ENCODE data around the gene CREB3L2.
"Not testable (repeated sequence)": the region's sequence is repeated elsewhere in the genome, so short reads cannot be mapped to it uniquely, and the experiment has no call there.

Gene CREB3L2, protein sequence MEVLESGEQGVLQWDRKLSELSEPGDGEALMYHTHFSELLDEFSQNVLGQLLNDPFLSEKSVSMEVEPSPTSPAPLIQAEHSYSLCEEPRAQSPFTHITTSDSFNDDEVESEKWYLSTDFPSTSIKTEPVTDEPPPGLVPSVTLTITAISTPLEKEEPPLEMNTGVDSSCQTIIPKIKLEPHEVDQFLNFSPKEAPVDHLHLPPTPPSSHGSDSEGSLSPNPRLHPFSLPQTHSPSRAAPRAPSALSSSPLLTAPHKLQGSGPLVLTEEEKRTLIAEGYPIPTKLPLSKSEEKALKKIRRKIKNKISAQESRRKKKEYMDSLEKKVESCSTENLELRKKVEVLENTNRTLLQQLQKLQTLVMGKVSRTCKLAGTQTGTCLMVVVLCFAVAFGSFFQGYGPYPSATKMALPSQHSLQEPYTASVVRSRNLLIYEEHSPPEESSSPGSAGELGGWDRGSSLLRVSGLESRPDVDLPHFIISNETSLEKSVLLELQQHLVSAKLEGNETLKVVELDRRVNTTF

GRCh38 chr7:138001529-138002095 lies at the start of gene CREB3L2:
Gene CREB3L2 (minus strand): TSS chr7:138002086. CDS start chr7:138001705, 381 bp downstream.
- peak; percentile 65 for DNase-seq

GRCh38 chr7:138049505-138050116 lies 47.7 kb upstream of the CREB3L2 start:
- no peak for DNase-seq

DNA sequence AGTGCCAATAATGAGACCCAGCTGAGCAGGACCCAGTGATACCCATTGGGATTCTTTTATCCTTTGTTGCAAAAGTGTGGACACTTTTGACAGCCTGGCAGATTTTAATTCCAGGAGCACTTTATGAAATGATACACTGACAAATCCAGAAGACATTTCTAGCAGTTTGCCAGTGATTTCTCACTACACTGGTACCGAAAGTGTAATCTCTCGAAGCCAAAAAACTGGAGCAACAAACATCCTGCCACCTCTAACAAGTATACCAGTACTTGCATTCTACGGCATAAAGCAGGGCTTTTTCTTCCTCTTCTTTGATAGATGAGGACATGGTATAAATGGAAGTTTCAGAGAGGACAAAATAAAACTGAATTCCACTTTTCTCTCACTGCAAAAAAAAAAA lies 46.0 kb upstream of the CREB3L2 start:
- no peak for DNase-seq

DNA sequence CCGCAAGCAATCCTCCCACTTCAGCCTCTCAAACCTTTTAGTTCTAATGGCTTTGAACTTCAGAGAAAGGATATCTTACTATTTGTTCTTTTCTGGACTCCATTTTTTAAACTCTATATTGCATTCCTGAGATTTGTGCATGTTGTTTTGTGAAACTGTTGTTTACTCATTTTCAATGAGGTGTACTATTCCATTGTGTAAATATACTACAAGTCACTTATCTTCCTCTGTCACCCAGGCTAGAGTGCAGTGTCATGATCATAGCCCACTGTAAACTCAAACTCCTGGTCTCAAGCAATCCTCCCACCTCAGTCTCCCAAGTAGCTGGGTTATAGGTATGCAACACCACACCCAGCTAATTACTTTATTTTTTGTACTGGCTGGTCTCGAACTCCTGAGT lies 43.0 kb upstream of the CREB3L2 start:
- DNase-seq, result no peak

DNA sequence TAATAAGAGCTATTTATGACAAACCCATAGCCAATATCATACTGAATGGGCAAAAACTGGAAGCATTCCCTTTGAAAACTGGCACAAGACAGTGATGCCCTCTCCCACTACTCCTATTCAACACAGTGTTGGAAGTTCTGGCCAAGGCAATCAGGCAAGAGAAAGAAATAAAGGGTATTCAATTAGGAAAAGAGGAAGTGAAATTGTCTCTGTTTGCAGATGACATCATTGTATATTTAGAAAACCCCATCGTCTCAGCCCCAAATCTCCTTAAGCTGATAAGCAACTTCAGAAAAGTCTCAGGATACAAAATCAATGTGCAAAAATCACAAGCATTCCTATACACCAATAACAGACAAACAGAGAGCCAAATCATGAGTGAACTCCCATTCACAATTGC lies 38.2 kb upstream of the CREB3L2 start:
- not testable (repeated sequence) for DNase-seq

- peak; percentile 3 for DNase-seq
Observed at GRCh38 chr7:138036135-138036534, 34.2 kb upstream of the CREB3L2 start.

GRCh38 chr7:138033241-138033640 lies 31.4 kb upstream of the CREB3L2 start:
- no peak for DNase-seq

GRCh38 chr7:138032770-138033169 lies 30.9 kb upstream of the CREB3L2 start:
- no peak for DNase-seq

DNA sequence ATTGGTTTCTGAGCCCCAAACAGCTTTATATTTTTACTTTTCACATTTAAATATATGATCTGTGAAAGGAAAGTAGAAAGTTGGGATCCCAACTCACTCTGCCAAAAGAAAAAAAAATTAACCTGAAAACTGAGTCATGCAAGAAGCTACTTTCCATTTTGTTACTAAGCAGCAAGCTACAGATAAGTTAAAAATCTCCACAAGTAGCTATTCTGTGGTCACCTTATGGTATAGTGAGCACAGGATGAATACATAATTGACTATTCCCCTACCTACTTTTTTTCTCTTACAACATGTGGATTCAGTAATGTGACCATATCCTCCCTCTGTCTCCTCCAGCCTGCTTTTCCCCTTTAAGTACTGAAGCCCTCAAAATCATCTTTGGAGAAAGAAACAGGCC lies 30.3 kb upstream of the CREB3L2 start:
- no peak for DNase-seq

GRCh38 chr7:138030679-138031351 lies 28.9 kb upstream of the CREB3L2 start:
- no peak for DNase-seq

DNA sequence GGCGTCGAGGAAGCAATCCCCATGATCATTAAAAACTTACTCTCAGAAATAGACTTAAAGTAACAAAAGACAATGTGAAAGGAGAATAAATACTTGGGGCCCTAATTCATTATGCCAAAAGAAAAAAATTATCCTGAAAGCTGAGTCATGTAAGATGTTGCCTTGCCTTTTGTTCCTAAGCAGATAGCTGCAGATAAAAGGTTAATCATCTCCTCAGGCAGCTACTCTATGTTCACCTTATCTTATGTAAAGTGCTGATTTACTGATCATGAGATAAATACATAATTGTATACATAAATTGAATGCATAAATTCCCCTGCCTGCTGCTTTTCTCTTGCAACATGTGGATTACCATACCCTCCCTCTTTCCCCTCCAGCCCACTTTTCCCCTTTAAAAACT lies 28.1 kb upstream of the CREB3L2 start:
- no peak for DNase-seq

GRCh38 chr7:138029126-138029525 lies 27.2 kb upstream of the CREB3L2 start:
- no peak for DNase-seq

DNA sequence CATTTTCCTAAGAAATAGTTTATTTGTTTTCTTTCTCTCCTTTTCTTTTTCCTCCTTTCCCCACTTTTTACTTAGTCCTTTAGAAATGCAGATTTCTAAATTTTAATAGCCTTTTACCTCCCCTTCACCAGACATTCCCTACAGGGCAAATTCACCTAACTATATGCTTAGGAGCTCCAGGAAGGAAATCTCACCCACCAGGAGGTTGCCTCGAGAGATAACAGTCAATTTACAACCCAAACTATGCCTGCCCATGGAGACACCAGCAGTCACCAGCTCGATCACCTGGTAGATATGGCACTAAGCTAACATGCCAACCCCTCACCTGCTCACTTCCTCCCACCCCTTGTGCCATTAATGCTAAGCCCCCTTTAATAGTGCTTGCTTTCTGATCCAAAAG lies 25.2 kb upstream of the CREB3L2 start:
- no peak for DNase-seq

DNA sequence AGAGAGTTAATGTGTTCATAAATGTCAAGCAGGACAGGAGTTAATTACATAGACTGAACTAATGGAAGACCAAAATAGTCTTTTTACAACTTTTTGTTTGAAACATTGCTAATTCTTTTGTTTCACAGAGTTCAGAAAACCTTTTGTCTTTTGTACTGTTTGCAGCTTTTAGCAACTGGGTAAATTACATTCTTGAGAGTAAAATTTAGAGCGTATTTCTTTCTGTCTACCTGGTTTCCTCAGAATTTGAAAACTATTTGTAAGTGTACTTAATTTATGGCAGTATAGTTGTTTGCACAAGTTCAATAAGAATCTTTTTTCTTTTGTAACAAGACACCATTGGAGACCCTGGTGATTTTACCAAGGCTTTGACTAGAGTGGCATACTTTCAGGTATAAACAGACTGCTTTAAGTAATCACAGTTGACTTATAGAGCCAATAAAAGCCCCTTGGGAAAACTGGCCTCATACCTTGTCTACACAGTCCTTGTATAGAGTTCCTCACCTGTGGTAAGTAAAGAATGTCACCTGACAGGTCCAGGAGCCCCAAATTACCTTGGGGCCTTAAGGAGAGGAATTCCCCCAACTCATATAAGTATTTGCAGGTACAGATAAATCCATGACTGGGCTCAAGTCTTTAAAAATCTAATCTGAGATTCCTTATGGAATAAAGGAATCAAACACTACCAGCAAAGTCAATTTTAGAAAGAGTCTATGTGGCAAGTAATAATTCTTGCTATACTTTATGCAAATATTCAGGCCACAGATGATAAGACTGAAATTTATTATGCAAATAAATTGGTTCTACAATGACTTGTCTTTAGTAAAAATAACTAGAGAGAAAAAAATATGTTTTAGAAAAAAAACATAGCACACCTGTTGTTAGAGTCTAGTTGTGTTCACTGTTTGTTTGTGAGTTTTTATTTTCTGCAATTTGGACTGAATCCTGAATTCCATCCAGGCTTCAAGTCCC lies 23.6 kb upstream of the CREB3L2 start:
- no peak for DNase-seq

DNA sequence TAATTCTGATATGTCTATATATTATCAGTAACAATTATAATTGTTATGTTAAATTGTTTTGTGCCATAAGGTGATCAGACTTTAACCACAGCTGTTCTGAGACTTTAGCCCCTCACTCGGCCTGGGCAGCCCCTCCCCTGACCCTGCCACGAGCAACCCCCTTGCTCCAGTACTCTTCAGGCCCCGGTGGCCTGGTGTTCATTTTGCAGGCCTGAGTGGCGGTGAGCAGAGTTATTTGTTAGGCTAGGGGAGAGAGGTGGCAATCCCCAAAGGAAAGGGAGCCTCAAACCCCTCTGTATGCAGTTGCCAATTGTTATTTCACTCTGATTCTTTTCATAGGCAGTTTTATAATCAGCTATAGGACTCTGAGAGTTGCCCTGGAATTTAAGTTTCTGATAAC lies 22.9 kb upstream of the CREB3L2 start:
- DNase-seq, result no peak

GRCh38 chr7:138024343-138024691 lies 22.4 kb upstream of the CREB3L2 start:
- DNase-seq, result no peak

DNA sequence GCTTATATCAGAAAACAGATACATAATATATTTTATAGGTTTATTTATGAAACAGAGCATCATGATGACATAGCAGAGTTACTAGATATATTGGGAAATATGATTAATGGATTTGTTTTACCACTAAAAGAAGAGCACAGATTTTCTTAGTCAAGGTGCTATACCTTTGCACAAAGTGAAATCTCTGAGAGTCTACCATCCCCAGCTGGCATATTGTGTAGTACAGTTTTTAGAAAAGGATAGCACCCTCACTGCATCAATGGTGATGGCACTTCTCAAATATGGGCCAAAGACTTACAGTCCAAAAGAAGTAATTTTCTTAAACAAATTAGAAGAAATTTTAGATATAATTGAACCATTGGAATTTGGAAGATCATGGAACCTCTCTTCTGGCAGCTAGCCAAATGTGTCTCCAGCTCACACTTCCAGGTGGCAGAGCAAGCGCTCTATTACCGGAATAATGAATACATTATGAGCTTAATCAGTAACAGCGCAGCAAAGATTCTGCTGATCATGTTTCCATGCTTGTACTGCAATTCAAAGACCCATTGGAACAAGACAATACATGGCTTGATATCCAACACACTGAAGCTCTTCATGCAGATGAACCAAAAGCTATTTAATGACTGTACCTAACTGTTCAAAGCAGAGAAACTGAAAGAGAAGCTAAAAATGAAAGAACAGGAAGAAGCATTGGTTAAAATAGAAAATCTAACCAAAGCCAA lies 21.9 kb upstream of the CREB3L2 start:
- no peak for DNase-seq

GRCh38 chr7:138021889-138022288 lies 20.0 kb upstream of the CREB3L2 start:
- no peak for DNase-seq

DNA sequence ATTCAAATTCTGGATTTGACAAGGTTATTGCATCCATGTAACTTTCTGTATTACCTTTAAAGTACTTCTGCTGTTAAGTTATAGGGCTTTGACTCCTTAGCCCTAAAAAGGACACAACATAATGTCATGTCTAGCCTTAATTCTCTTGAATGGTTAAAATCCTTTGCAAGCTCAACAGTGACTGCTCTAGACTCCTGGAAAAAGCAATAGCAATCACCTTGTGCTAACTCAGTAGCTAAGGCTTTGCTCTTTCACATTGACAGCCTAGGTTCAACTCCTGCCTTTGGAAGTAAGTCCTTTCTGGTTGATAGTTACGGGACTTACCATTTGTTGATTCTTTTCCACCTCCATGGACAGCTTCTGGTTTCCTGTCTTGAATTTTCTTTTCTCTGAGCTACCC lies 16.1 kb upstream of the CREB3L2 start:
- DNase-seq, result no peak

- no peak for DNase-seq
Observed at GRCh38 chr7:138015096-138015495, 13.2 kb upstream of the CREB3L2 start.

DNA sequence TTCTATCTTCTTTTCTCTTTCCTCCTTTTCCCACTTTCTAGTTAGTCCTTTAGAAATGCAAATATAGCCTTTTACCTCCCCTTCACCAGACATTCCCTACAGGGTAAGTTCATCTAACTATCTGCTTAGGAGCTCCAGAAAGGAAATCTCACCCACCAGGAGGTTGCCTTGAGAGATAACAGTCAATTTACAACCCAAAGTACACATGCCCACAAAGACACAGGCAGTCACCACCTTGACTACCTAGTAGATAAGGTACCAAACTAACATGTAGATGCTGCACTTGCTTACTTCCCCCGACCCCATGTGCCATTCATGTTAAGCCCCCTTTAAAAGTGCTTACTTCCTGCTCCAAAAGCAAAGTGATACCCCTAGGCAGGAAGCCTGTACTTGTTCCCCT lies 12.8 kb upstream of the CREB3L2 start:
- DNase-seq, result no peak

GRCh38 chr7:138014201-138014600 lies 12.3 kb upstream of the CREB3L2 start:
- not testable (repeated sequence) for DNase-seq

Measured in OCI-M1 (cell line).